K562 (cell line): ENCODE results near the gene HSPA1B. TPM values are rescaled to one million over a fixed set of nuclear protein-coding genes. Genes with fewer than 3 reads are reported as not detected.

ENCODE experiments used
- ADNP ChIP-seq: fragments of 200-800 bp; sonication (Bioruptor generic); IDR thresholded peaks from 2 replicates; pipeline ENCODE4 v1.6.1; 2016; ENCODE audit warnings: missing genetic modification characterization, missing compliant biosample characterization
- ATF4 ChIP-seq: fragments of 450-650 bp; formaldehyde crosslinking; IDR thresholded peaks from 2 replicates; pipeline ENCODE4 v1.4.0; 2022; ENCODE audit warnings: mild to moderate bottlenecking, moderate library complexity
- CCNT2 ChIP-seq: IDR thresholded peaks from 2 replicates; pipeline ENCODE4 v1.6.1; 2011; ENCODE audit warnings: borderline replicate concordance, low read depth, mild to moderate bottlenecking, moderate library complexity, mixed read lengths, low read length; ENCODE audit not compliant: insufficient read length; ENCODE audit errors: extremely low read depth
- CHAMP1 ChIP-seq: fragments of 450-650 bp; IDR thresholded peaks from 2 replicates; pipeline ENCODE4 v1.6.1; 2016; ENCODE audit warnings: mild to moderate bottlenecking
- GTF2A2 ChIP-seq: IDR thresholded peaks from 2 replicates; pipeline ENCODE4 v1.6.1; 2016; ENCODE audit warnings: mild to moderate bottlenecking, missing genetic modification characterization, missing compliant biosample characterization
- GTF2F1 ChIP-seq: IDR thresholded peaks from 2 replicates; pipeline ENCODE4 v1.6.1; 2011; ENCODE audit warnings: low read depth, low read length, improper control_type of control experiment
- HDAC3 ChIP-seq: fragments of 450-650 bp; IDR thresholded peaks from 2 replicates; pipeline ENCODE4 v1.6.1; 2018; ENCODE audit warnings: borderline replicate concordance, mild to moderate bottlenecking, moderate library complexity; ENCODE audit not compliant: partially characterized antibody
- HINFP ChIP-seq: fragments of 450-650 bp; conservative IDR thresholded peaks from 2 replicates; pipeline ENCODE4 v1.6.1; 2016; ENCODE audit warnings: missing genetic modification characterization, low read depth, mild to moderate bottlenecking, control low read depth, missing compliant biosample characterization
- MCM2 ChIP-seq: fragments of 450-650 bp; IDR thresholded peaks from 2 replicates; pipeline ENCODE4 v1.6.1; 2017; ENCODE audit warnings: low read depth, mild to moderate bottlenecking
- MECOM ChIP-seq: fragments of 250-450 bp; sonication (Bioruptor Pico); IDR thresholded peaks from 2 replicates; pipeline ENCODE4 v1.8.0; 2022; ENCODE audit warnings: inconsistent platforms
- NCOA6 ChIP-seq: fragments of 450-650 bp; IDR thresholded peaks from 2 replicates; pipeline ENCODE4 v1.6.1; 2017; ENCODE audit warnings: mild to moderate bottlenecking
- NELFE ChIP-seq: IDR thresholded peaks from 2 replicates; pipeline ENCODE4 v1.6.1; 2011; ENCODE audit warnings: mild to moderate bottlenecking; ENCODE audit not compliant: insufficient read depth, insufficient read length
- NFATC3 ChIP-seq: fragments of 450-650 bp; IDR thresholded peaks from 2 replicates; pipeline ENCODE4 v1.6.1; 2017; ENCODE audit warnings: mild to moderate bottlenecking
- PKNOX1 ChIP-seq: fragments of 450-650 bp; IDR thresholded peaks from 2 replicates; pipeline ENCODE4 v1.6.1; 2016
- RCOR1 ChIP-seq, 2 experiments: IDR thresholded peaks; 2 replicates each; pipeline ENCODE4 v1.6.1; 2012; ENCODE audit warnings: low read depth in 2 of 2, low read length in 2 of 2, borderline replicate concordance in 1 of 2, improper control_type of control experiment in 1 of 2
- SMARCC2 ChIP-seq: fragments of 450-650 bp; IDR thresholded peaks from 2 replicates; pipeline ENCODE4 v1.6.1; 2017; ENCODE audit warnings: antibody characterized with exemption, moderate library complexity, mild to moderate bottlenecking, low read depth
- SOX6 ChIP-seq: fragments of 450-650 bp; IDR thresholded peaks from 2 replicates; pipeline ENCODE4 v1.6.1; 2014; ENCODE audit warnings: mild to moderate bottlenecking
- SPI1 ChIP-seq: IDR thresholded peaks from 2 replicates; pipeline ENCODE4 v1.6.1; 2011; ENCODE audit warnings: low read depth, low read length, control low read depth, borderline replicate concordance
- TCF7 ChIP-seq: sonication (generic); IDR thresholded peaks from 2 replicates; pipeline ENCODE4 v1.6.1; 2016; ENCODE audit warnings: antibody characterized with exemption, borderline replicate concordance
- ZC3H8 ChIP-seq: fragments of 450-650 bp; IDR thresholded peaks from 2 replicates; pipeline ENCODE4 v1.6.1; 2017
- ZKSCAN3 ChIP-seq: fragments of 250-450 bp; sonication (Bioruptor Pico); IDR thresholded peaks from 2 replicates; pipeline ENCODE4 v1.4.0; 2020
- ZNF24 ChIP-seq: fragments of 450-650 bp; IDR thresholded peaks from 2 replicates; pipeline ENCODE4 v1.6.1; 2016
- ZNF324 ChIP-seq: fragments of 250-450 bp; sonication (Bioruptor Pico); IDR thresholded peaks from 2 replicates; pipeline ENCODE4 v1.4.0; 2020; ENCODE audit warnings: mild to moderate bottlenecking
- ZNF766 ChIP-seq: fragments of 200-800 bp; sonication (Bioruptor generic); conservative IDR thresholded peaks from 2 replicates; pipeline ENCODE4 v1.6.1; 2016; ENCODE audit warnings: missing genetic modification characterization, missing compliant biosample characterization
- polyA plus RNA-seq, 8 experiments: library from polyadenylated mRNA; depleted of rRNA in 4 of 8; stranded (reverse) in 5 of 8; unstranded in 3 of 8; fragments of >200 nt; fragmentation: Nextera tagmentation in 2 of 8; fragmentation: Illumina TruSeq in 1 of 8; extraction: Ambion mirVana in 2 of 8; extraction: Trizol in 1 of 8; gene quantifications; 2 replicates each; pipeline versions ENCODE4 v1.2.1 to v1.2.3, GENCODE V29; 2011 to 2014; ENCODE audit warnings: inconsistent platforms in 1 of 8, missing spikeins in 1 of 8
- total RNA-seq, 7 experiments: library from RNA; depleted of rRNA in 6 of 7; stranded (reverse); fragments of >200 nt in 6 of 7; fragmentation: Illumina TruSeq in 2 of 7; extraction: Trizol in 2 of 7; gene quantifications; 2 replicates each; pipeline versions ENCODE4 v1.2.1 to v1.2.3, GENCODE V29; 2011 to 2021; ENCODE audit warnings: low replicate concordance in 1 of 7

Gene HSPA1B
- total and polyA plus RNA-seq, 9 of the 15 experiments (the other 6 are each of a cell fraction or from before 2014, with no cell fraction given), result 0.27 to 227 (median 51.2) TPM

GRCh38 chr6:31795616-31796298, 31.8 kb upstream of the HSPA1B start, which contains the start of gene VARS1 (continued):
- TF ChIP-seq CCNT2, result peak; percentile 98
- TF ChIP-seq NCOA6, result peak; percentile 88; the same call in 1 of the 2 replicates
- no peak; the same call in 1 of the 2 replicates for TF ChIP-seq SMARCC2
- TF ChIP-seq NFATC3, result no peak
- no peak; the same call in 1 of the 2 replicates for TF ChIP-seq ATF4
- no peak for TF ChIP-seq ZNF324 (CRISPR knock-in tag)
- no peak for TF ChIP-seq NELFE
- TF ChIP-seq GTF2F1, result peak; percentile 87; the same call in 1 of the 2 replicates
- TF ChIP-seq ZNF766, result peak; percentile 79; the same call in 1 of the 2 replicates
- peak; percentile 87 for TF ChIP-seq HINFP (tag)
- TF ChIP-seq PKNOX1, result peak; percentile 79
- no peak for TF ChIP-seq CHAMP1
- TF ChIP-seq RCOR1 (IDR thresholded peaks at IDR 0.05; ENCODE audit: borderline replicate concordance in 1 of 2, low read depth in 2 of 2, low read length in 2 of 2), result peak; percentile 47 to 96; a peak in 3 of 4 replicates
- no peak for TF ChIP-seq HDAC3
- no peak for TF ChIP-seq ADNP
- TF ChIP-seq GTF2A2, result no peak; the same call in 1 of the 2 replicates
- TF ChIP-seq ZKSCAN3, result no peak
- peak; percentile 84 for TF ChIP-seq SOX6
- peak; percentile 78 for TF ChIP-seq ZNF24
- TF ChIP-seq ZC3H8, result no peak
- TF ChIP-seq SPI1, result peak; percentile 77; the same call in 1 of the 2 replicates
- TF ChIP-seq TCF7, result peak; percentile 61
- no peak for TF ChIP-seq MCM2
- no peak; the same call in 1 of the 2 replicates for TF ChIP-seq MECOM
